ENCODE measurements around the gene PTPN18.
"Not testable (repeated sequence)": the region's sequence is repeated elsewhere in the genome, so short reads cannot be mapped to it uniquely, and the experiment has no call there.

The PTPN18 gene

DNA sequence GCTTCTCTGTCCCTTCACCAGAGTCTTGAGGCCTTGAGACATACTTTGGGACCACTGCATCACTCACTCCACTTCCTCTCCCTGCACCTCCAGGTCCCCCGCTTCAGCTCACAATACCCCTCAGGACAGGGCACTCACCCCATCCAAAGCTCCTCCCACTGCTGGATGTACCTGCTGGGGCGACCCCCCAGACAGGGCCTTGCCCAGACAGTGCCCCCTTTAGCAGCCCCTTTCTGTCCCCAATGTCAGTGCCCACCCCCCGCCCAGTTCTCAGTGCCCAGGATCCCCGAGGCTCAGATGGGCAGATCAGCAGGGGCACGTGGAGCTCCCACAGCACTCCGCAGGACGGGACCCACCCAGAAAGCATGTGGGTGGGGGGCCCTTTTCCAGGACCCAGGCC is 37.0 kb upstream of the PTPN18 start:
- in situ Hi-C loops (cut with HindIII; ENCODE audit: low sequenced_read_pairs) = no loop called here
- DNase-seq (ENCODE audit: low read depth, low spot score) = no peak
- no peak overlapping the region for H3K4me3 ChIP-seq (ENCODE audit: low read depth, low read length)
- no peak for TF ChIP-seq CTCF (IDR thresholded peaks at IDR 0.05; ENCODE audit: low read depth, low read length)

GRCh38 chr2:130319536-130319935 is 36.3 kb upstream of the PTPN18 start:
- no peak overlapping the region for H3K4me3 ChIP-seq (ENCODE audit: low read depth, low read length)
- TF ChIP-seq CTCF (IDR thresholded peaks at IDR 0.05; ENCODE audit: low read depth, low read length) = no peak
- in situ Hi-C loops (cut with HindIII; ENCODE audit: low sequenced_read_pairs) = no loop called here
- DNase-seq (ENCODE audit: low read depth, low spot score) = no peak

DNA sequence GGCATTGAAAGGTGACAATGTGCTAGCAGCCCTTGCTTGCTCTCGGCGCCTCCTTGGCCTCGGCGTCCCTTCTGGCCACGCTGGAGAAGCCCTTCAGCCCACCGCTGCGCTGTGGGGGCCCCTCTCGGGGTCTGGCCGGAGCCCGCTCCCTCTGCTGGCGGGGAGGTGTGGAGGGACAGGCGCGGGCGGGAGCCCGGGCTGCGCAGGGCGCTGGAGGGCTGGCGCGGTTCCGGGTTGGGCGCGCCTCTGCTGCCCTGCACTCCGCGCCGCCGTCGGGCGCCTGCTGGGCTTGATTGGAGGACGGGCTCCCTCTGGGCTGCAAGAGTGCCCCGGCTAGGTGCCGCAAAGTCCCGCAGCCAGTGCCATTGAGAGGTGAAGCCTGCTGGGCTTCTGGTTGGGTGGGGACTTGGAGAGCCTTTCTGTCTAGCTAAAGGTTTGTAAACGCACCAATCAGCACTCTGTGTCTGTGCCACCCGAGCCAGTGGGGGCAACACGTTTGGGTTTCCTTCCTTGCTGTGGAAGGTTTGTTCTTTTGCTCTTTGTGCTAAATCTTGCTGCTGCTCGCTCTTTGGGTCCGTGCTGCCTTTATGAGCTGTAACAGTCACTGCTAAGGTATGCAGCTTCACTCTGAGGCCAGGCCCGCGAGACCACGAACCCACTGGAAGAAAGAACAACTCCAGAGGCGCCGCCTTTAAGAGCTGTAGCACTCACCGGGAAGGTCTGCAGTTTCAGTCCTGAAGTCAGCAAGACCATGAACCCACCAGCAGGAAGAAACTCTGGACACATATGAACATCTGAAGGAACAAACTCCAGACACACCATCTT is 27.9 kb upstream of the PTPN18 start:
- in situ Hi-C loops (cut with HindIII; ENCODE audit: low sequenced_read_pairs) = no loop called here
- peak; percentile 85 for DNase-seq (ENCODE audit: low read depth, low spot score)

DNA sequence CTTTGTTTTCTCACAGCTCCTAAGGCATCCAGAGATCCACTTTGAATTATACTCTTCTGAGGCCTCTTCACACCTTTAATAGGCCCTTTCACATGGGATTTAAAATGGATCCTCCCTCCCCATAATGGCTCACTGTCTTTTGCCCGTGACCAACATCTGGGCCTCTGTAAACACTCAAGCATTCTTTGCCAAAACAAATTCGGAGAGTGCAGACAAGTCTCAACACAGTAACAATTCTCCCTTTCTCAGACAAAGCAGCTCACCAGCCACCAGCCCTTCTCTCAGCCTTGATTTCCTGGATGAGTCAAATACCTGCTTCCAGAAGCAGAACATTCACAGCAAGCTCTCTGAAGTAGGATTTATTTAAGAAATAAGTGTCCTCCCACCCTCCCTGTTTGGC is 27.1 kb upstream of the PTPN18 start:
- no peak overlapping the region for H3K4me3 ChIP-seq (ENCODE audit: low read depth, low read length)
- no peak for TF ChIP-seq CTCF (IDR thresholded peaks at IDR 0.05; ENCODE audit: low read depth, low read length)
- in situ Hi-C loops (cut with HindIII; ENCODE audit: low sequenced_read_pairs) = no loop called here
- peak; percentile 22 for DNase-seq (ENCODE audit: low read depth, low spot score)

More for the DNA sequence above, 27.9 kb upstream of the PTPN18 start:
- no peak overlapping the region for H3K4me3 ChIP-seq (ENCODE audit: low read depth, low read length)
- TF ChIP-seq CTCF (IDR thresholded peaks at IDR 0.05; ENCODE audit: low read depth, low read length) = no peak

GRCh38 chr2:130332271-130333073 is 23.4 kb upstream of the PTPN18 start:
- TF ChIP-seq CTCF (IDR thresholded peaks at IDR 0.05; ENCODE audit: low read depth, low read length) = peak; percentile 95
- no peak overlapping the region for H3K4me3 ChIP-seq (ENCODE audit: low read depth, low read length)
- DNase-seq (ENCODE audit: low read depth, low spot score) = peak; percentile 80
- in situ Hi-C loops (cut with HindIII; ENCODE audit: low sequenced_read_pairs) = no loop called here

DNA sequence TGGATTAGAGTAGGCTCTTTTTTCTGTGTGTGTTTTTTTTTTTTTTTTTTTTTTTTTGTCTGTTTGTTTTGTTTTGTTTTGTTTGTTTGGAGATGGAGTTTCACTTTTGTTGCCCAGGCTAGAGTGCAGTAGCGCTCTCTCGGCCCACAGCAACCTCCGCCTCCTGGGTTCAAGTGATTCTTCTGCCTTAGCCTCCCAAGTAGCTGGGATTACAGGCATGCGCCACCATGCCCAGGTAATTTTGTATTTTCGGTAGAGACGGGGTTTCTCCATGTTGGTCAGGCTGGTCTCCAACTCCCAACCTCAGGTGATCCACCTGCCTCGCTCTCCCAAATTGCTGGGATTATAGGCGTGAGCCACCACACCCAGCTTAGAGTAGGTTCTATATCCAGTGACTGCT is 22.6 kb upstream of the PTPN18 start:
- DNase-seq (ENCODE audit: low read depth, low spot score); in situ Hi-C loops (cut with HindIII; ENCODE audit: low sequenced_read_pairs); H3K4me3 ChIP-seq (ENCODE audit: low read depth, low read length): not testable (repeated sequence)

DNA sequence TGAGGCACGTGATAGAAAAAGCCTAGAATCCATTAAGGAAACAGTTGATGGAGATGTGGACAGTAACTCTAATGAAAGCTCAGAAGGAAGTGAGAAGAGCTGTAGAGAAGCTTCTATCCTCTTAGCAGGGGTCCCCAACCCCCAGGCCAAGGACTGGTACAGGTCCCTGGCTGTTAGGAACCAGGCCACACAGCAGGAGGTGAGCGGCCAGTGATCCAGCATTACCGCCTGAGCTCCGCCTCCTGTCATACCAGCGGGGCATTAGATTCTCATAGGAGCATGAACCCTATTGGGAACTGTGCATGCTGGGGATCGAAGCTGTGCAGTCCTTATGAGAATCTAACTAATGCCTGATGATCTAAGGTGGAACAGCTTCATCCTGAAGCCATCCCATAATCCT is 21.8 kb upstream of the PTPN18 start:
- no peak overlapping the region for H3K4me3 ChIP-seq (ENCODE audit: low read depth, low read length)
- no peak for TF ChIP-seq CTCF (IDR thresholded peaks at IDR 0.05; ENCODE audit: low read depth, low read length)
- no peak for DNase-seq (ENCODE audit: low read depth, low spot score)
- in situ Hi-C loops (cut with HindIII; ENCODE audit: low sequenced_read_pairs) = no loop called here
